Gastroesophageal sphincter (tissue), 3 donors: Measurements from ENCODE around the gene PTPRN2.

Experiments used
- CTCF ChIP-seq, 4 experiments: fragments of 200-600 bp in 2 of 4; fragments of 450-650 bp in 2 of 4; sonication (generic) in 1 of 4; IDR thresholded peaks; one replicate each; pipeline ENCODE4 v1.5.1; 2017 to 2019; ENCODE audit warnings: antibody characterized with exemption in 4 of 4, mild to moderate bottlenecking in 2 of 4, moderate library complexity in 2 of 4
- POLR2A ChIP-seq, 2 donors: fragments of 450-650 bp; IDR thresholded peaks; one replicate each; pipeline ENCODE4 v1.6.1; 2017; ENCODE audit warnings: antibody characterized with exemption in 2 of 2, mild to moderate bottlenecking in 2 of 2, moderate library complexity in 1 of 2

- no peak for TF ChIP-seq CTCF (IDR thresholded peaks at IDR 0.05)
- TF ChIP-seq POLR2A (IDR thresholded peaks at IDR 0.05) = no peak
Measured at GRCh38 chr7:157813741-157814661, 773.6 kb downstream of the PTPRN2 start.
